Naive thymus-derived CD8-positive, alpha-beta T cell (primary cell): Measurements from ENCODE around the gene EVL. TPM values are rescaled to one million over a fixed set of nuclear protein-coding genes. Genes with fewer than 3 reads are reported as not detected.

Experiments
- ATAC-seq, 2 donors: fragments of 150-1000 bp; cut with Tn5 transposase in 1 of 2; sonication (Bioruptor Pico), chemical (Tn5 transposase) in 1 of 2; 1 replicate in 1 of 2; 2 replicates in 1 of 2; pipeline ENCODE4 v1.10.0; 2021; ENCODE audit warnings: mild to moderate bottlenecking in 2 of 2, moderate library complexity in 2 of 2
- POLR2A ChIA-PET: fragments of 350-600 bp; sonication (Branson Sonifier 250); formaldehyde crosslinking; loops from one replicate; lab custom pipeline; 2021; ENCODE audit warnings: antibody characterized with exemption; lab: Charles Lee
- DNase-seq, 10 donors: peaks; one replicate each; pipeline versions ENCODE4 v3.0.0 to v3.0.0-alpha.2; 2020 to 2022
- H3K27ac Mint-ChIP-seq, 10 donors: one replicate each; pipeline ENCODE4 v1.8.0; 2020 to 2022; ENCODE audit warnings: mild to moderate bottlenecking in 10 of 10, mixed read lengths in 10 of 10, moderate library complexity in 4 of 10, inconsistent platforms in 1 of 10
- H3K27me3 Mint-ChIP-seq, 5 donors: one replicate each; pipeline ENCODE4 v1.8.0; 2021 to 2022; ENCODE audit warnings: mixed read lengths in 5 of 5
- H3K36me3 Mint-ChIP-seq, 3 donors: one replicate each; pipeline ENCODE4 v1.8.0; 2020 to 2022; ENCODE audit warnings: mixed read lengths in 3 of 3, mild to moderate bottlenecking in 2 of 3, inconsistent platforms in 1 of 3
- H3K4me1 Mint-ChIP-seq, 4 donors: one replicate each; pipeline ENCODE4 v1.8.0; 2021 to 2022; ENCODE audit warnings: mixed read lengths in 4 of 4
- H3K4me3 Mint-ChIP-seq, 10 donors: one replicate each; pipeline ENCODE4 v1.8.0; 2020 to 2022; ENCODE audit warnings: mild to moderate bottlenecking in 10 of 10, mixed read lengths in 10 of 10, moderate library complexity in 6 of 10, inconsistent platforms in 1 of 10
- H3K9me3 Mint-ChIP-seq, 9 donors: one replicate each; pipeline ENCODE4 v1.8.0; 2020 to 2022; ENCODE audit warnings: mixed read lengths in 9 of 9, mild to moderate bottlenecking in 3 of 9, inconsistent platforms in 1 of 9, moderate library complexity in 1 of 9
- microRNA-seq: library from miRNA; unstranded; fragments of <30 nt; microRNA quantifications from one replicate; pipeline ENCODE4 v1.2.0, GENCODE V29; 2022; ENCODE audit warnings: borderline microRNAs expressed
- polyA plus RNA-seq, 3 donors: library from polyadenylated mRNA; unstranded; fragments of 300-500 nt; fragmentation: Illumina TruSeq; gene quantifications; one replicate each; pipeline ENCODE4 v1.2.3, GENCODE V29; 2021
- total RNA-seq, 8 experiments: library from RNA in 2 of 8; stranded (reverse) in 2 of 8; gene quantifications; one replicate each; pipeline ENCODE4 v1.2.3 and lab custom pipeline; 2021 to 2026

The EVL gene
- total and polyA plus RNA-seq, 5 experiments from 2014 or later, result 111 to 1,493 (median 153) TPM

GRCh38 chr14:100191584-100192249 is 126.5 kb downstream of the EVL start:
- ATAC-seq, result no peak
- no peaks in the 10 kb centered on the region for H3K9me3 Mint-ChIP-seq
- peak overlapping the region in 5 of 10 donors; percentile 4 to 80 (median 10) for H3K4me3 Mint-ChIP-seq

GRCh38 chr14:100192250-100192671 is 127.0 kb downstream of the EVL start:
- H3K27ac Mint-ChIP-seq, result peak overlapping the region in 8 of 10 donors; percentile 26 to 97 (median 92)
- POLR2A ChIA-PET, result interaction anchor here (0.8 to 5.3 kb wide), 24 partner anchors 15 to 221 kb away, joined by 3 to 63 read pairs (median 6); partner anchors contain the start of gene EVL
- H3K4me1 Mint-ChIP-seq, result peaks cover 8 to 14% (median 11%) of the 10 kb centered on the region in 4 donors
- peak overlapping the region; percentile 7 to 80 (median 64) for H3K4me3 Mint-ChIP-seq
- no peaks in the 10 kb centered on the region for H3K9me3 Mint-ChIP-seq
- no peaks in the 10 kb centered on the region for H3K27me3 Mint-ChIP-seq
- ATAC-seq (no peak), DNase-seq (peak in 1 of 10 donors; percentile 20)
- H3K36me3 Mint-ChIP-seq, result no peaks in the 10 kb centered on the region

More at GRCh38 chr14:100191584-100192249, 126.5 kb downstream of the EVL start:
- Mint-ChIP-seq H3K27ac (peak overlapping the region in 3 of 10 donors; percentile 26 to 97 (median 96)), H3K4me1 (peaks cover 8 to 14% (median 11%) of the 10 kb centered on the region in 4 donors), H3K27me3 (no peaks in the 10 kb centered on the region), H3K36me3 (no peaks in the 10 kb centered on the region)
- DNase-seq, result no peak
- POLR2A ChIA-PET, result interaction anchor here (0.7 to 5.3 kb wide), 17 partner anchors 16 to 246 kb away, joined by 3 to 63 read pairs (median 6); partner anchors contain the start of gene EVL

GRCh38 chr14:100192672-100193416 is 127.6 kb downstream of the EVL start:
- POLR2A ChIA-PET, result interaction anchor here (0.6 to 5.3 kb wide), 29 partner anchors 15 to 221 kb away, joined by 3 to 63 read pairs (median 5); partner anchors contain the start of gene EVL
- no peaks in the 10 kb centered on the region for H3K27me3 Mint-ChIP-seq
- H3K27ac Mint-ChIP-seq, result peak overlapping the region; percentile 85 to 97 (median 94)
- ATAC-seq, result peak; percentile 99
- DNase-seq, result peak; percentile 98 to 100 (median 100)
- no peaks in the 10 kb centered on the region for H3K9me3 Mint-ChIP-seq
- peak overlapping the region; percentile 26 to 80 (median 68) for H3K4me3 Mint-ChIP-seq
- H3K4me1 Mint-ChIP-seq, result peaks cover 8 to 14% (median 11%) of the 10 kb centered on the region in 4 donors
- no peaks in the 10 kb centered on the region for H3K36me3 Mint-ChIP-seq

Small RNA genes lying within 50 kb of the gene (microRNA-seq; reads per million reads assigned to microRNA genes)
- gene MIR151B, result 60.2 reads per million, percentile 56 among the genes with 10 or more reads in this experiment
- 57,801 reads per million, percentile 98 among the genes with 10 or more reads in this experiment for gene MIR342

Other genes starting within 250 kb of the EVL start
- gene DEGS2, start 94.2 kb downstream of the EVL start, total RNA-seq, result under 1 TPM in 1 of 2 experiments, not detected in 1; 0.49 TPM
- 1 to 10 TPM in 2 of 3 donors, under 1 TPM in 1; 0.39 to 1.1 (median 1.0) TPM for gene DEGS2, start 94.2 kb downstream of the EVL start, polyA plus RNA-seq
- 100 to 1,000 TPM in 1 of 2 experiments, 10 to 100 TPM in 1; 93.2 to 102 TPM for gene YY1, start 173.7 kb downstream of the EVL start, total RNA-seq
- gene YY1, start 173.7 kb downstream of the EVL start, polyA plus RNA-seq, result 10 to 100 TPM; 15.0 to 16.5 (median 16.2) TPM
- gene SLC25A29, start 241.0 kb downstream of the EVL start, total RNA-seq, result 10 to 100 TPM; 16.1 to 18.5 TPM
- gene SLC25A29, start 241.0 kb downstream of the EVL start, polyA plus RNA-seq, result 1 to 10 TPM; 2.7 to 8.8 (median 4.1) TPM